GM10266 (cell line): ENCODE measurements around the gene CLEC2A.
"Not testable (repeated sequence)": the region's sequence is repeated elsewhere in the genome, so short reads cannot be mapped to it uniquely, and the experiment has no call there.

Source experiments
- DNase-seq: peaks from one replicate; pipeline ENCODE4 v3.0.0; 2012; ENCODE audit errors: extremely low spot score
- CTCF ChIP-seq: IDR thresholded peaks from 2 replicates; pipeline ENCODE4 v1.5.1; 2012; ENCODE audit warnings: mild to moderate bottlenecking, low read depth; ENCODE audit not compliant: control insufficient read depth, insufficient read depth; ENCODE audit errors: missing control alignments

CLEC2A gene

GRCh38 chr12:9969673-9970072, 37.5 kb upstream of the CLEC2A start:
- TF ChIP-seq CTCF = no peak
- no peak for DNase-seq

- DNase-seq = no peak
- no peak for TF ChIP-seq CTCF
Measured at GRCh38 chr12:9961901-9962300, 29.7 kb upstream of the CLEC2A start.

GRCh38 chr12:9961106-9961505, 28.9 kb upstream of the CLEC2A start:
- DNase-seq = no peak
- no peak for TF ChIP-seq CTCF

- TF ChIP-seq CTCF = no peak
- DNase-seq = no peak
Measured at GRCh38 chr12:9960590-9960989, 28.4 kb upstream of the CLEC2A start.

- no peak for DNase-seq
- TF ChIP-seq CTCF = no peak
Measured at GRCh38 chr12:9957834-9958233, 25.7 kb upstream of the CLEC2A start.

- DNase-seq = not testable (repeated sequence)
Measured at GRCh38 chr12:9952954-9953729, 21.0 kb upstream of the CLEC2A start.

- DNase-seq = no peak
- TF ChIP-seq CTCF = no peak
Measured at GRCh38 chr12:9951026-9951675, 19.0 kb upstream of the CLEC2A start.
